Measurements from ENCODE around the gene SCARB1. TPM values are rescaled to one million over a fixed set of nuclear protein-coding genes. Genes with fewer than 3 reads are reported as not detected.

The SCARB1 gene
- total RNA-seq, 2 experiments from 2014 or later: 22.9 to 24.1 TPM

- intact Hi-C loops (cut with DNase I, micrococcal nuclease): no loop called here
- DNase-seq (no peak), ATAC-seq (no peak)
- no peaks in the 10 kb centered on the region for H3K9me3 Mint-ChIP-seq (ENCODE audit: low read depth)
- H3K4me1 Mint-ChIP-seq: peaks cover 8% of the 10 kb centered on the region
- H3K4me3 Mint-ChIP-seq: no peak overlapping the region
- no peak overlapping the region for H3K27ac Mint-ChIP-seq
- POLR2A ChIA-PET: no interaction called here
- CTCF ChIA-PET: interaction anchor here (0.7 kb wide), 1 partner anchor 753 kb away, joined by 3 read pairs; no protein-coding TSS in a partner anchor
- no peaks in the 10 kb centered on the region for H3K27me3 Mint-ChIP-seq
- H3K36me3 Mint-ChIP-seq (ENCODE audit: low read depth): peaks cover 7% of the 10 kb centered on the region
These were observed 82.6 kb downstream of the SCARB1 start for GRCh38 chr12:124780752-124781685.

- DNase-seq: no peak
- Mint-ChIP-seq H3K27ac (no peak overlapping the region), H3K36me3 (ENCODE audit: low read depth) (peaks cover 8% of the 10 kb centered on the region), H3K9me3 (ENCODE audit: low read depth) (peaks cover 2% of the 10 kb centered on the region), H3K4me1 (peaks cover 14% of the 10 kb centered on the region), H3K4me3 (no peak overlapping the region), H3K27me3 (no peaks in the 10 kb centered on the region)
- ChIA-PET CTCF (no interaction called here), POLR2A (no interaction called here)
- intact Hi-C loops (cut with DNase I, micrococcal nuclease): no loop called here
- ATAC-seq: no peak
These were observed 83.3 kb downstream of the SCARB1 start for GRCh38 chr12:124780336-124780735.

GRCh38 chr12:124779161-124780141, 84.2 kb downstream of the SCARB1 start:
- Mint-ChIP-seq H3K27ac (no peak overlapping the region), H3K9me3 (ENCODE audit: low read depth) (peaks cover 5% of the 10 kb centered on the region), H3K36me3 (ENCODE audit: low read depth) (peaks cover 7% of the 10 kb centered on the region), H3K4me1 (peaks cover 23% of the 10 kb centered on the region), H3K27me3 (no peaks in the 10 kb centered on the region), H3K4me3 (no peak overlapping the region)
- intact Hi-C loops (cut with DNase I, micrococcal nuclease): loop anchor here (5.0 to 10.0 kb wide), 2 partner anchors 118 to 865 kb away; no protein-coding TSS in a partner anchor
- ATAC-seq: no peak
- POLR2A ChIA-PET: no interaction called here
- DNase-seq: no peak
- CTCF ChIA-PET: no interaction called here

DNA sequence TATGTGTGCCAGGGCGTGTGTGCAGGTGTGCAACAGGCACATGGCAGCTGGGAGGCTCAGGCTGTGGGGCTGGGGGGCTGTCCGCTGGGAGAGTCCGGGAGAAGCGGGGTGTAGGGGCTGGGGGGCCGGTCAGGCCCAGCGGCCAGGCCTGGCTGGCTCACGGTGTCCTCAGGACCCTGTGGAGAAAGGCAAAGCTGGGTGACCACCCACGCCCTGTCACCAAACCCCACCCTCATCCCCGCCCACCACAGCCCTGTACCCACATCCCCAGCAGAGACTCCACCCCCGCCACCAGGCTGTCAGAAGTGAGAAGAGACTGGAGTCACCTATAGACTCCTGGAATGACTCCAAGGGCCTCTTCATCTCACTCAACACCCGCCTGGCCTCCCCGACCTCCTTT, 85.3 kb downstream of the SCARB1 start:
- Mint-ChIP-seq H3K4me3 (no peak overlapping the region), H3K9me3 (ENCODE audit: low read depth) (peaks cover 5% of the 10 kb centered on the region), H3K4me1 (peaks cover 34% of the 10 kb centered on the region), H3K36me3 (ENCODE audit: low read depth) (peaks cover 7% of the 10 kb centered on the region), H3K27me3 (no peaks in the 10 kb centered on the region), H3K27ac (no peak overlapping the region)
- ChIA-PET CTCF (no interaction called here), POLR2A (no interaction called here)
- intact Hi-C loops (cut with DNase I, micrococcal nuclease): loop anchor here (5.0 to 10.0 kb wide), 2 partner anchors 119 to 864 kb away; no protein-coding TSS in a partner anchor
- DNase-seq: peak; percentile 73
- peak; percentile 18 for ATAC-seq

- Mint-ChIP-seq H3K4me3 (no peak overlapping the region), H3K4me1 (peaks cover 39% of the 10 kb centered on the region), H3K27me3 (peaks cover 2% of the 10 kb centered on the region), H3K9me3 (ENCODE audit: low read depth) (peaks cover 5% of the 10 kb centered on the region), H3K27ac (no peak overlapping the region), H3K36me3 (ENCODE audit: low read depth) (peaks cover 5% of the 10 kb centered on the region)
- CTCF ChIA-PET: no interaction called here
- intact Hi-C loops (cut with DNase I, micrococcal nuclease): loop anchor here (5.0 to 10.0 kb wide), 2 partner anchors 120 to 863 kb away; no protein-coding TSS in a partner anchor
- no peak for ATAC-seq
- no peak for DNase-seq
- POLR2A ChIA-PET: no interaction called here
These were observed 86.0 kb downstream of the SCARB1 start for GRCh38 chr12:124777399-124778372.

DNA sequence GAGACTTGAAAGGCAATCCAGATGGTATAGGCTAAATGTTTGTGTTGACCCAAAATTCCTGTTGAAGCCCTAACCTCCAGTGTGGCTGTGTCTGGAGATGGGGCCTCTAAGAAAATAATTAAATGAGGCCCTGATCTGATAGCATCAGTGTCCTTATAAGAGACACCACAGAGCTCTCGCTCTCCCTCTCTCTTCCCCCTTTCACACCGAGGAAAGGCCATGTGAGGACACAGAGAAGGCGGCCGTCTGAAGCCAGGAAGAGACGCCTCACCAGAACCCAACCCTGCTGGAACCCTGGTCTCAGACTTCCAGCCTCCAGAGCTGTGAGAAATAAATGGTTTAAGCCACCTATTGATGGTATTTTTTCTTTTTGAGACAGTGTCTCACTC, 87.5 kb downstream of the SCARB1 start:
- Mint-ChIP-seq H3K9me3 (ENCODE audit: low read depth) (peaks cover 5% of the 10 kb centered on the region), H3K4me1 (peaks cover 46% of the 10 kb centered on the region), H3K27me3 (peaks cover 12% of the 10 kb centered on the region), H3K27ac (no peak overlapping the region), H3K36me3 (ENCODE audit: low read depth) (peaks cover 4% of the 10 kb centered on the region), H3K4me3 (no peak overlapping the region)
- ATAC-seq: no peak
- intact Hi-C loops (cut with DNase I, micrococcal nuclease): loop anchor here (5.0 to 10.0 kb wide), 2 partner anchors 121 to 861 kb away; no protein-coding TSS in a partner anchor
- ChIA-PET POLR2A (no interaction called here), CTCF (interaction anchor here (1.4 kb wide), 1 partner anchor 131 kb away, joined by 5 read pairs; no protein-coding TSS in a partner anchor)
- no peak for DNase-seq

DNA sequence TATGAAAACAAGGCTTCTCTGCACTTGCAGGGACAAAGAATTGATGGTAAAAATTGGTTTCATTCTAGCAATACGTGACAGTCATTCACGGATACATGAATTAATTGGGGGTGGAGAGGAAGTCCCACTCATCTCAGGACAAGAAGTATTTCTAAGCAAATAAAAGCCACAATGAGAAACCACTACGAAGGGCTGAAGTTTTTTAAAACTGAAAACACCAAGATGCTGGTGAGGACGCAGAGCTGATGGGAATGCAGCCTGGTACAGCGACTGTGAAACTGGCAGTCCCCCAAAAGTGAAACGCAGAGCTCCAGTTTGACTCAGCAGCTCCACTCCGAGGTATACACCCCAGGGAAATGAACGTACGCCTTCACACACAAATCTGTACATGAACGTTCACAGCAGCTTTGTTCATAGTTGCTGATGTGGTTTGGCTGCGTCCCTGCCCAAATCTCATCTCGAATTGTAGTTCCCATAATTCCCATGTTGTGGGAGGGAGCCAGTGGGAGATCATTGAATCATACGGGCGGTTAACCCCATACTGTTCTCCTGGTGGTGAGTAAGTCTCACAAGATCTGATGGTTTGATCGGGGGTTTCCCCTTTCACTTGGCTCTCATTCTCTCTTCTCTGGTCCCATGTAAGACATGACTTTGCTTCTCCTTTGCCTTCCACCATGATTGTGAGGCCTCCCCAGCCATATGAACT, 89.0 kb downstream of the SCARB1 start:
- intact Hi-C loops (cut with DNase I, micrococcal nuclease): loop anchor here (1.0 to 10.0 kb wide), 19 partner anchors 12 to 1059 kb away; partner anchors contain the start of genes CCDC92 (in 1 of the 2), SCARB1 (in 1 of the 2) and ZNF664 (in 1 of the 2)
- peaks cover 46% of the 10 kb centered on the region for H3K4me1 Mint-ChIP-seq
- H3K27me3 Mint-ChIP-seq: peaks cover 12% of the 10 kb centered on the region
- H3K9me3 Mint-ChIP-seq (ENCODE audit: low read depth): peaks cover 5% of the 10 kb centered on the region
- ATAC-seq (peak; percentile 89), DNase-seq (peak; percentile 92)
- peaks cover 4% of the 10 kb centered on the region for H3K36me3 Mint-ChIP-seq (ENCODE audit: low read depth)
- H3K27ac Mint-ChIP-seq: peak overlapping the region; percentile 83
- H3K4me3 Mint-ChIP-seq: peak overlapping the region; percentile 55
- POLR2A ChIA-PET: interaction anchor here (0.5 to 1.1 kb wide), 7 partner anchors 12 to 1051 kb away, joined by 3 to 6 read pairs (median 3); partner anchors contain the start of gene UBC
- CTCF ChIA-PET: interaction anchor here (0.6 to 1.2 kb wide), 17 partner anchors 10 to 1061 kb away, joined by 3 to 7 read pairs (median 3); no protein-coding TSS in a partner anchor

- POLR2A ChIA-PET: interaction anchor here (0.5 to 1.1 kb wide), 7 partner anchors 12 to 1050 kb away, joined by 3 to 6 read pairs (median 3); partner anchors contain the start of gene UBC
- Mint-ChIP-seq H3K27ac (peak overlapping the region; percentile 83), H3K36me3 (ENCODE audit: low read depth) (peaks cover 4% of the 10 kb centered on the region), H3K4me3 (peak overlapping the region; percentile 55), H3K27me3 (peaks cover 12% of the 10 kb centered on the region), H3K4me1 (peaks cover 46% of the 10 kb centered on the region), H3K9me3 (ENCODE audit: low read depth) (peaks cover 5% of the 10 kb centered on the region)
- ATAC-seq (peak; percentile 7), DNase-seq (peak; percentile 60)
- intact Hi-C loops (cut with DNase I, micrococcal nuclease): loop anchor here (1.0 to 10.0 kb wide), 18 partner anchors 12 to 1059 kb away; partner anchors contain the start of genes CCDC92 (in 1 of the 2), SCARB1 (in 1 of the 2) and ZNF664 (in 1 of the 2)
- CTCF ChIA-PET: interaction anchor here (0.7 to 1.2 kb wide), 14 partner anchors 9 to 1060 kb away, joined by 3 to 7 read pairs (median 4); no protein-coding TSS in a partner anchor
These were observed 89.6 kb downstream of the SCARB1 start for GRCh38 chr12:124774054-124774461.

DNA sequence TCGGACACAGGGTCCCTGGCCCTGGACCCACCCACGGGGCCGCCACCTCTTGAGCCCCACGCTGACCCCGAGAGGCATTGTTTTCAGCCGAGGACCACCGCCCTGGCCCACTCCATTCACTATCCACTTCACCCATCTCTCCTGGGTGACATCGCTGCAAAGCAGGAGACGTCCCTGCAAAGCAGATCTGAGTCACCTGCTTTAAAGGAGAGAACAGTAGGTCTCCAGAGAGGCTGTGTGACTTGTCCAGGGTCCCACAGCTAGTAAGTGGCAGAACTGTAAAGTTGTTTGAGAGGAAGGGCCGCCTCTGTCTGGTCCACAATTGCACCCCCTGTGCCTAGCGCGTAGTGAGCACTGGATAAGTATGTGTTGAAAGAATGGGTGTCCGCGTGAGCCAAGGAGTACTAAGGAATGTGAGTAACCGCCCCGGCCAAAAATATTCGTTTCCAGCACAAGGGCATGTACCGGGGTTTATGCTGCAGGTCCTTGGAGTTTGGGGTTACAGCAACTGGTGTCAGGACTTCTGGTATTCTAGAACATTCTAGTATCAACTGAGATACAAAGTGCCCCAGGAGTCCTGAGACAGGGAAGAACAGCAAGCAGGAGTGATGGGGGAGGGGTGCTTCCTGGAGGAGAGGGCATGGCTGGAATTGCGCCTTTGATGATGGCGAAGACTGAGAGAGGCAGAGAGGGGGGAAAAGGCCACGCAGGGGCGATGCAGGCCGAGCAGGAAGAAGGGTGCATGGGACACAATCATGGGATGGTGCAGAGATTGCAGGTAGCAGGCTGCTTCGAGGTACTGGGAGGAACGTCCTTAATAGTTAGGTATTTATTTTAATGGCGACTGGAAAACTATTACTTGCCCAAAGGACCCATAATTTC, 91.1 kb downstream of the SCARB1 start:
- peak overlapping the region; percentile 20 for H3K27ac Mint-ChIP-seq
- POLR2A ChIA-PET: no interaction called here

More for the DNA sequence above, 91.1 kb downstream of the SCARB1 start:
- ATAC-seq: no peak
- Mint-ChIP-seq H3K4me3 (no peak overlapping the region), H3K9me3 (ENCODE audit: low read depth) (peaks cover 5% of the 10 kb centered on the region), H3K4me1 (peaks cover 41% of the 10 kb centered on the region), H3K36me3 (ENCODE audit: low read depth) (peaks cover 4% of the 10 kb centered on the region), H3K27me3 (peaks cover 12% of the 10 kb centered on the region)
- CTCF ChIA-PET: interaction anchor here (0.5 to 2.4 kb wide), 13 partner anchors 11 to 736 kb away, joined by 3 to 20 read pairs (median 4); no protein-coding TSS in a partner anchor
- intact Hi-C loops (cut with DNase I, micrococcal nuclease): loop anchor here (5.0 to 10.0 kb wide), 2 partner anchors 450 to 858 kb away; no protein-coding TSS in a partner anchor
- no peak for DNase-seq

Measured in activated CD4-positive, alpha-beta T cell treated with anti-CD3 and anti-CD28 coated beads for 36 hours (primary cell).